ENCODE results near the gene GUSB. TPM values are rescaled to one million over a fixed set of nuclear protein-coding genes. Genes with fewer than 3 reads are reported as not detected.

Gene GUSB
- total RNA-seq (2022; extraction: Qiagen RNA extraction; ENCODE audit: low read depth) = 28.1 to 36.2 TPM (median 31.9 TPM) in 5 replicates

GRCh38 chr7:65981965-65982792, at the start of gene GUSB:
Gene GUSB, minus strand, starts transcription at chr7:65982213. Its CDS starts 30 bp downstream, at chr7:65982183.

Other genes starting within 250 kb of the GUSB start
- 19.7 to 33.9 TPM (median 32.2 TPM) in 5 replicates for gene VKORC1L1, start 109.1 kb downstream of the GUSB start, total RNA-seq (2022; extraction: Qiagen RNA extraction; ENCODE audit: low read depth)
- gene ASL, start 93.6 kb upstream of the GUSB start, total RNA-seq (2022; extraction: Qiagen RNA extraction; ENCODE audit: low read depth) = 16.4 to 25.7 TPM (median 21.9 TPM) in 5 replicates
- gene CRCP, start 132.6 kb upstream of the GUSB start, total RNA-seq (2022; extraction: Qiagen RNA extraction; ENCODE audit: low read depth) = 24.8 to 36.1 TPM (median 26.3 TPM) in 5 replicates
- 6.1 to 8.8 TPM (median 7.4 TPM) in 5 replicates for gene TPST1, start 223.1 kb upstream of the GUSB start, total RNA-seq (2022; extraction: Qiagen RNA extraction; ENCODE audit: low read depth)

Data from A549 treated with ZK216348 at 1 μM for 4 hours (cell line).